Liver (tissue), 9 donors: ENCODE measurements around the gene CNST. TPM values are rescaled to one million over a fixed set of nuclear protein-coding genes. Genes with fewer than 3 reads are reported as not detected.
"Not testable (repeated sequence)": the region's sequence is repeated elsewhere in the genome, so short reads cannot be mapped to it uniquely, and the experiment has no call there.

Experiments
- DNase-seq: peaks from one replicate; pipeline ENCODE4 v3.0.0-alpha.2; 2017; ENCODE audit warnings: low spot score
- H3K27ac ChIP-seq, 2 donors: one replicate each; pipeline ENCODE4 v1.7.0; 2013; ENCODE audit warnings: inconsistent platforms in 2 of 2, low read length in 2 of 2, control low read depth in 1 of 2, low read depth in 1 of 2, mild to moderate bottlenecking in 1 of 2
- H3K27me3 ChIP-seq, 4 donors: one replicate each; pipeline versions ENCODE4 v1.6.1 to v1.7.0; 2013; ENCODE audit warnings: low read length in 3 of 4, inconsistent platforms in 1 of 4, mild to moderate bottlenecking in 1 of 4, moderate library complexity in 1 of 4; ENCODE audit not compliant: control insufficient read depth in 4 of 4, insufficient read depth in 4 of 4
- H3K36me3 ChIP-seq, 4 donors: one replicate each; pipeline versions ENCODE4 v1.6.1 to v1.7.0; 2013; ENCODE audit warnings: low read length in 3 of 4, mild to moderate bottlenecking in 3 of 4, low read depth in 1 of 4, moderate library complexity in 1 of 4; ENCODE audit not compliant: control insufficient read depth in 4 of 4, insufficient read depth in 3 of 4
- H3K4me1 ChIP-seq, 4 donors: one replicate each; pipeline versions ENCODE4 v1.6.1 to v1.7.0; 2013; ENCODE audit warnings: low read length in 3 of 4, mild to moderate bottlenecking in 3 of 4, moderate library complexity in 1 of 4; ENCODE audit not compliant: control insufficient read depth in 4 of 4, insufficient read depth in 4 of 4
- H3K4me3 ChIP-seq, 3 donors: one replicate each; pipeline versions ENCODE4 v1.6.1 to v1.7.0; 2013; ENCODE audit warnings: low read length in 3 of 3, control low read depth in 1 of 3, low read depth in 1 of 3, mild to moderate bottlenecking in 1 of 3
- H3K9ac ChIP-seq, 2 donors: one replicate each; pipeline ENCODE4 v1.7.0; 2013; ENCODE audit warnings: low read length in 2 of 2, mild to moderate bottlenecking in 2 of 2, moderate library complexity in 2 of 2, control low read depth in 1 of 2, low read depth in 1 of 2
- H3K9me3 ChIP-seq, 4 donors: one replicate each; pipeline versions ENCODE4 v1.6.1 to v1.7.0; 2013; ENCODE audit warnings: low read length in 3 of 4; ENCODE audit not compliant: control insufficient read depth in 4 of 4
- ATF3 ChIP-seq: IDR thresholded peaks from 2 replicates; pipeline ENCODE4 v1.6.1; 2016; ENCODE audit warnings: antibody characterized with exemption
- EGR1 ChIP-seq, 2 donors: IDR thresholded peaks; 2 replicates each; pipeline ENCODE4 v1.6.1; 2016 to 2018; ENCODE audit warnings: antibody characterized with exemption in 2 of 2, low read depth in 2 of 2
- FOXA2 ChIP-seq: IDR thresholded peaks from 2 replicates; pipeline ENCODE4 v1.6.1; 2016; ENCODE audit warnings: antibody characterized with exemption
- HNF4A ChIP-seq, 2 donors: conservative IDR thresholded peaks; 2 replicates each; pipeline ENCODE4 v1.6.1; 2016; ENCODE audit warnings: antibody characterized with exemption in 2 of 2, mild to moderate bottlenecking in 2 of 2
- JUND ChIP-seq, 2 donors: IDR thresholded peaks; 2 replicates each; pipeline ENCODE4 v1.6.1; 2016; ENCODE audit warnings: antibody characterized with exemption in 2 of 2
- NR2F2 ChIP-seq: IDR thresholded peaks from 2 replicates; pipeline ENCODE4 v1.6.1; 2016; ENCODE audit warnings: antibody characterized with exemption
- RAD21 ChIP-seq, 2 donors: IDR thresholded peaks; 2 replicates each; pipeline ENCODE4 v1.6.1; 2016; ENCODE audit warnings: antibody characterized with exemption in 2 of 2, mild to moderate bottlenecking in 2 of 2
- SP1 ChIP-seq: IDR thresholded peaks from 2 replicates; pipeline ENCODE4 v1.6.1; 2018; ENCODE audit warnings: antibody characterized with exemption, mild to moderate bottlenecking
- YY1 ChIP-seq: IDR thresholded peaks from 2 replicates; pipeline ENCODE4 v1.6.1; 2016; ENCODE audit warnings: antibody characterized with exemption, mild to moderate bottlenecking
- WGBS: extraction: QIAGEN DNeasy Blood & Tissue Kit; methylation state at CpG from one replicate; pipeline ENCODE4 v1.1.7; 2013; 5-methylcytosine and 5-hydroxymethylcytosine counted together
- polyA plus RNA-seq, 2 donors: library from polyadenylated mRNA; stranded (reverse) in 1 of 2; unstranded in 1 of 2; fragments of 200-250 nt in 1 of 2; fragments of >200 nt in 1 of 2; fragmentation: Nextera tagmentation in 1 of 2; extraction: Ambion mirVana in 1 of 2; gene quantifications; one replicate each; pipeline versions ENCODE4 v1.2.1 to v1.2.3, GENCODE V29; 2013 to 2015
- total RNA-seq, 2 donors: library from RNA; depleted of rRNA; stranded (reverse); fragments of >200 nt; gene quantifications; one replicate each; pipeline ENCODE4 v1.2.3, GENCODE V29; 2014
- TF ChIP-seq, protein P1 (sequence below): IDR thresholded peaks from 2 replicates; pipeline ENCODE4 v1.6.1; 2016; ENCODE audit warnings: antibody characterized with exemption
- TF ChIP-seq, protein P2 (sequence below): fragments of 150-350 bp; IDR thresholded peaks from 2 replicates; pipeline ENCODE4 v1.5.1; 2017; ENCODE audit warnings: improper control_type of control experiment, low read depth, low read length; ENCODE audit not compliant: missing input control
- donor health status: healthy.
- donor health status: healthy.
- donor health status: healthy.
- donor health status: healthy.
- donor health status: healthy.

Gene CNST
- total and polyA plus RNA-seq, 4 donors = 6.1 to 36.3 (median 12.1) TPM

GRCh38 chr1:246631426-246631825 is 65.2 kb downstream of the CNST start:
- H3K36me3 ChIP-seq = peaks cover 4 to 23% (median 15%) of the 10 kb centered on the region in 4 donors

DNA sequence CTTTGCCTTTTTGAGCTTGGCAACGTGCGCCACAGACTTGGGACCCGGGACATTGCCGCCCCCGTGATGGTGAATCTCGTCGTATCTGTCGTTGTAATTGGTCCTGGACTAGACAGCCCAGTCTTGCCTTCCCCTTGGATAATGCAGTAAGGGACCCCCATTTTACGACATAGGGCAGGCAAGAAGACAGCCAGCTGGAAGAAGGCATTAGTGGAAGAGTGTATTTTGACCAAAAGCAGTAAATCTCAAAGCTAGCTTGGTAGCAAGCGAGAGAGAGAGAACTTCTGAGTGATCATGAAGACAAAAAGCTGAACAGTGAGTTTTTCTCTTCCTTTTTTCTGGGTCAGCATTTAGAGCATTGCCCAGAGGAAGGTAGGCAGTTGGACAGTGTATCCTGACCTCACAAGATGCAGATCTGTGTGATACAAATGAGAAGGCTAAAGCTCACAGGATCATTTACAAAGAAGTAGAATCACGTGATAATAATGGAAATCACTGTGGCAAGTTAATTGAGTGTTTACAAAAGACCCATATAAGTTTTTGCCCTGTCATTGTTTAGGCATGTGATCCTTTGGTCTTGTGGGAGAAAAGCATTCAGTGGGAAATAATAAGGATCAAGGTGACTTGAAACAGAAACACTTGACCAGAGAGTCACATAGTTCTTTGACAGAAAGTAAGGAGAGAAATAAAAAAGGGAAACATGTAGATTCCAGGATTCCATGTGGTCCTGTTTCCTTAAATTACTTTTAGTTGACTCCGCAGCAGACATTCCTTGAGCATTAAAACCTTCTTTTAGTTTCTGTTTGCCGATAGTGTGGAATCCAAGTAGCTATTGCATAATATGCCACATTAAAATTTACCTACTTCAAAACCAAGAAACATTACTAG is 66.3 kb downstream of the CNST start:
- no peak overlapping the region for H3K4me3 ChIP-seq
- H3K27ac ChIP-seq = no peak overlapping the region
- no peak overlapping the region for H3K9ac ChIP-seq
- no peak for DNase-seq
- H3K9me3 ChIP-seq = no peaks in the 10 kb centered on the region
- peaks cover 4 to 27% (median 13%) of the 10 kb centered on the region in 4 donors for H3K36me3 ChIP-seq
- WGBS = 91% methylated on average over 13 of the region's 13 CpGs
- peaks cover 0 to 1% (median 0%) of the 10 kb centered on the region in 4 donors for H3K4me1 ChIP-seq
- no peaks in the 10 kb centered on the region for H3K27me3 ChIP-seq
- TF ChIP-seq HNF4A (conservative IDR thresholded peaks at IDR 0.05) (no peak), FOXA2 (no peak), YY1 (no peak), NR2F2 (no peak)
- TF ChIP-seq, protein P1, sequence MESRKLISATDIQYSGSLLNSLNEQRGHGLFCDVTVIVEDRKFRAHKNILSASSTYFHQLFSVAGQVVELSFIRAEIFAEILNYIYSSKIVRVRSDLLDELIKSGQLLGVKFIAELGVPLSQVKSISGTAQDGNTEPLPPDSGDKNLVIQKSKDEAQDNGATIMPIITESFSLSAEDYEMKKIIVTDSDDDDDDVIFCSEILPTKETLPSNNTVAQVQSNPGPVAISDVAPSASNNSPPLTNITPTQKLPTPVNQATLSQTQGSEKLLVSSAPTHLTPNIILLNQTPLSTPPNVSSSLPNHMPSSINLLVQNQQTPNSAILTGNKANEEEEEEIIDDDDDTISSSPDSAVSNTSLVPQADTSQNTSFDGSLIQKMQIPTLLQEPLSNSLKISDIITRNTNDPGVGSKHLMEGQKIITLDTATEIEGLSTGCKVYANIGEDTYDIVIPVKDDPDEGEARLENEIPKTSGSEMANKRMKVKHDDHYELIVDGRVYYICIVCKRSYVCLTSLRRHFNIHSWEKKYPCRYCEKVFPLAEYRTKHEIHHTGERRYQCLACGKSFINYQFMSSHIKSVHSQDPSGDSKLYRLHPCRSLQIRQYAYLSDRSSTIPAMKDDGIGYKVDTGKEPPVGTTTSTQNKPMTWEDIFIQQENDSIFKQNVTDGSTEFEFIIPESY = no peak

More at GRCh38 chr1:246631426-246631825, 65.2 kb downstream of the CNST start:
- no peak overlapping the region for H3K9ac ChIP-seq
- no peak for DNase-seq
- H3K27ac ChIP-seq = no peak overlapping the region
- WGBS = 88% methylated on average over 1 of the region's 1 CpG
- no peaks in the 10 kb centered on the region for H3K9me3 ChIP-seq
- H3K27me3 ChIP-seq = no peaks in the 10 kb centered on the region
- TF ChIP-seq SP1 (no peak), RAD21 (IDR thresholded peaks at IDR 0.05) (no peak), NR2F2 (no peak), ATF3 (no peak), EGR1 (IDR thresholded peaks at IDR 0.05; ENCODE audit: low read depth in 2 of 2) (no peak), JUND (IDR thresholded peaks at IDR 0.05) (no peak)
- TF ChIP-seq, protein P2, sequence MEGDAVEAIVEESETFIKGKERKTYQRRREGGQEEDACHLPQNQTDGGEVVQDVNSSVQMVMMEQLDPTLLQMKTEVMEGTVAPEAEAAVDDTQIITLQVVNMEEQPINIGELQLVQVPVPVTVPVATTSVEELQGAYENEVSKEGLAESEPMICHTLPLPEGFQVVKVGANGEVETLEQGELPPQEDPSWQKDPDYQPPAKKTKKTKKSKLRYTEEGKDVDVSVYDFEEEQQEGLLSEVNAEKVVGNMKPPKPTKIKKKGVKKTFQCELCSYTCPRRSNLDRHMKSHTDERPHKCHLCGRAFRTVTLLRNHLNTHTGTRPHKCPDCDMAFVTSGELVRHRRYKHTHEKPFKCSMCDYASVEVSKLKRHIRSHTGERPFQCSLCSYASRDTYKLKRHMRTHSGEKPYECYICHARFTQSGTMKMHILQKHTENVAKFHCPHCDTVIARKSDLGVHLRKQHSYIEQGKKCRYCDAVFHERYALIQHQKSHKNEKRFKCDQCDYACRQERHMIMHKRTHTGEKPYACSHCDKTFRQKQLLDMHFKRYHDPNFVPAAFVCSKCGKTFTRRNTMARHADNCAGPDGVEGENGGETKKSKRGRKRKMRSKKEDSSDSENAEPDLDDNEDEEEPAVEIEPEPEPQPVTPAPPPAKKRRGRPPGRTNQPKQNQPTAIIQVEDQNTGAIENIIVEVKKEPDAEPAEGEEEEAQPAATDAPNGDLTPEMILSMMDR = no peak
- H3K4me3 ChIP-seq = no peak overlapping the region
- peaks cover 0 to 1% (median 0%) of the 10 kb centered on the region in 4 donors for H3K4me1 ChIP-seq

- H3K4me1 ChIP-seq, H3K27me3 ChIP-seq, H3K4me3 ChIP-seq, H3K9ac ChIP-seq, H3K27ac ChIP-seq, H3K9me3 ChIP-seq, DNase-seq: not testable (repeated sequence)
- 96% methylated on average over 26 of the region's 26 CpGs for WGBS
- peaks cover 2 to 38% (median 19%) of the 10 kb centered on the region in 4 donors for H3K36me3 ChIP-seq
Observed at GRCh38 chr1:246634659-246635058, 68.4 kb downstream of the CNST start.
